Tibial nerve (tissue), 3 donors: Measurements from ENCODE around the gene KASH5.

Source experiments
- POLR2A ChIP-seq, 2 donors: fragments of 450-650 bp; IDR thresholded peaks; one replicate each; pipeline ENCODE4 v1.6.1; 2017; ENCODE audit warnings: antibody characterized with exemption in 2 of 2, mild to moderate bottlenecking in 2 of 2, moderate library complexity in 2 of 2
- TF ChIP-seq, protein P1 (sequence below), 5 experiments: fragments of 200-600 bp in 3 of 5; fragments of 450-650 bp in 2 of 5; sonication (generic) in 3 of 5; IDR thresholded peaks; one replicate each; pipeline ENCODE4 v1.5.1; 2016 to 2019; ENCODE audit warnings: antibody characterized with exemption in 5 of 5, mild to moderate bottlenecking in 3 of 5, moderate library complexity in 2 of 5

DNA sequence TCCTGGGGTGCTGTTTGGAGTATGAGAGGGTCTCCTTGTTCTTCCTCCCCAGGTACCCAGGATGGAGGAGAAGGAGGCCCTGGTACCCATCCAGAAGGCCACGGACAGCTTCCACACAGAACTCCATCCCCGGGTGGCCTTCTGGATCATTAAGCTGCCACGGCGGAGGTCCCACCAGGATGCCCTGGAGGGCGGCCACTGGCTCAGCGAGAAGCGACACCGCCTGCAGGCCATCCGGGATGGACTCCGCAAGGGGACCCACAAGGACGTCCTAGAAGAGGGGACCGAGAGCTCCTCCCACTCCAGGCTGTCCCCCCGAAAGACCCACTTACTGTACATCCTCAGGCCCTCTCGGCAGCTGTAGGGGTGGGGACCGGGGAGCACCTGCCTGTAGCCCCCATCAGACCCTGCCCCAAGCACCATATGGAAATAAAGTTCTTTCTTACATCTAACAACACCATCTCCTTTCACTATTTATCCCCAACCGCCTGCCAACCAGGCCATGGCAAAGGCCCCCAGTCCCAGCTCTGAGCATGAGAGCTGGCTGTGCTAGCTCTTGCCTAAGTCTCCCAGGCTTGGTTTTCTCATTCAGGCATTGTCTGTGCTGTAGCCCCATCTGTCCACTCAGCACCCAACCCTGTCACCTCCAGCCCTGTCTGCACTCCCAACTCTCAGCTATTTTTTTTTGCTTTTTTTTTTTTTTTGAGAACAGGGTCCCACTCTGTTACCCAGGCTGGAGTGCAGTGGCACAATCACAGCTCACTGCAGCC lies 13.2 kb upstream of the KASH5 start:
- TF ChIP-seq, protein P1, sequence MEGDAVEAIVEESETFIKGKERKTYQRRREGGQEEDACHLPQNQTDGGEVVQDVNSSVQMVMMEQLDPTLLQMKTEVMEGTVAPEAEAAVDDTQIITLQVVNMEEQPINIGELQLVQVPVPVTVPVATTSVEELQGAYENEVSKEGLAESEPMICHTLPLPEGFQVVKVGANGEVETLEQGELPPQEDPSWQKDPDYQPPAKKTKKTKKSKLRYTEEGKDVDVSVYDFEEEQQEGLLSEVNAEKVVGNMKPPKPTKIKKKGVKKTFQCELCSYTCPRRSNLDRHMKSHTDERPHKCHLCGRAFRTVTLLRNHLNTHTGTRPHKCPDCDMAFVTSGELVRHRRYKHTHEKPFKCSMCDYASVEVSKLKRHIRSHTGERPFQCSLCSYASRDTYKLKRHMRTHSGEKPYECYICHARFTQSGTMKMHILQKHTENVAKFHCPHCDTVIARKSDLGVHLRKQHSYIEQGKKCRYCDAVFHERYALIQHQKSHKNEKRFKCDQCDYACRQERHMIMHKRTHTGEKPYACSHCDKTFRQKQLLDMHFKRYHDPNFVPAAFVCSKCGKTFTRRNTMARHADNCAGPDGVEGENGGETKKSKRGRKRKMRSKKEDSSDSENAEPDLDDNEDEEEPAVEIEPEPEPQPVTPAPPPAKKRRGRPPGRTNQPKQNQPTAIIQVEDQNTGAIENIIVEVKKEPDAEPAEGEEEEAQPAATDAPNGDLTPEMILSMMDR (IDR thresholded peaks at IDR 0.05), result no peak
- no peak for TF ChIP-seq POLR2A (IDR thresholded peaks at IDR 0.05)
